Measurements from ENCODE around the gene COX4I2.

The COX4I2 gene

GRCh38 chr20:31663524-31663837 lies 25.8 kb downstream of the COX4I2 start:
- peak overlapping the region in 1 of 2 experiments; percentile 29 for H2BK12ac ChIP-seq (ENCODE audit: low read length in 2 of 2)
- H3K23ac ChIP-seq (ENCODE audit: low read length in 2 of 2) = no peak overlapping the region
- peaks cover 45 to 55% of the 10 kb centered on the region in 2 experiments for H3K36me3 ChIP-seq (ENCODE audit: control insufficient read depth in 1 of 2, insufficient read depth in 2 of 2, low read depth in 1 of 2, low read length in 2 of 2)
- H2AK5ac ChIP-seq (ENCODE audit: low read length, severe bottlenecking) = peak overlapping the region; percentile 21
- no peak overlapping the region for H2BK120ac ChIP-seq (ENCODE audit: low read depth, low read length)
- no peak overlapping the region for H3K4me3 ChIP-seq (ENCODE audit: insufficient read depth in 1 of 2, low read depth in 1 of 2, low read length in 2 of 2)
- H3K4me1 ChIP-seq (ENCODE audit: control insufficient read depth, insufficient read depth, low read depth, low read length) = peaks cover 50% of the 10 kb centered on the region
- peaks cover 15% of the 10 kb centered on the region for H3K79me1 ChIP-seq (replicated peaks; ENCODE audit: low read length, poor library complexity, severe bottlenecking)
- no peak overlapping the region for H3K4me2 ChIP-seq (ENCODE audit: low read length, poor library complexity, severe bottlenecking)
- H3K18ac ChIP-seq (ENCODE audit: low read depth in 1 of 2, low read length in 2 of 2) = peak overlapping the region; percentile 31 to 40
- peak overlapping the region; percentile 56 for H3K9ac ChIP-seq (ENCODE audit: low read length)
- H2BK15ac ChIP-seq (ENCODE audit: low read depth, poor library complexity, severe bottlenecking) = no peak overlapping the region
- H4K91ac ChIP-seq (ENCODE audit: low read length) = no peak overlapping the region
- no peak overlapping the region for H3K4ac ChIP-seq (ENCODE audit: low read depth in 1 of 2, low read length in 2 of 2)
- H3K27ac ChIP-seq (ENCODE audit: low read length, poor library complexity, severe bottlenecking) = peak overlapping the region; percentile 12
- H4K8ac ChIP-seq (ENCODE audit: low read length) = no peak overlapping the region
- H3K14ac ChIP-seq (ENCODE audit: low read length in 2 of 2) = no peak overlapping the region
- no peak overlapping the region for H2BK5ac ChIP-seq (ENCODE audit: low read depth, low read length, poor library complexity, severe bottlenecking)
- H3K27me3 ChIP-seq (ENCODE audit: control insufficient read depth in 1 of 2, insufficient read depth in 1 of 2, low read length in 2 of 2) = no peaks in the 10 kb centered on the region
- H2AFZ ChIP-seq (ENCODE audit: low read depth, low read length) = no peak overlapping the region
- H3K9me3 ChIP-seq (ENCODE audit: control insufficient read depth, low read length) = no peaks in the 10 kb centered on the region
- DNase-seq = no peak
- WGBS = 57% methylated on average over 2 of the region's 2 CpGs

GRCh38 chr20:31663838-31664695 lies 26.4 kb downstream of the COX4I2 start:
- H2AFZ ChIP-seq (ENCODE audit: low read depth, low read length) = no peak overlapping the region
- no peak overlapping the region for H3K4me2 ChIP-seq (ENCODE audit: low read length, poor library complexity, severe bottlenecking)
- H2BK15ac ChIP-seq (ENCODE audit: low read depth, poor library complexity, severe bottlenecking) = no peak overlapping the region
- H4K91ac ChIP-seq (ENCODE audit: low read length) = no peak overlapping the region
- H2BK120ac ChIP-seq (ENCODE audit: low read depth, low read length) = no peak overlapping the region
- WGBS = 59% methylated on average over 9 of the region's 11 CpGs
- H3K27me3 ChIP-seq (ENCODE audit: control insufficient read depth in 1 of 2, insufficient read depth in 1 of 2, low read length in 2 of 2) = no peaks in the 10 kb centered on the region
- H3K36me3 ChIP-seq (ENCODE audit: control insufficient read depth in 1 of 2, insufficient read depth in 2 of 2, low read depth in 1 of 2, low read length in 2 of 2) = peaks cover 49 to 57% of the 10 kb centered on the region in 2 experiments
- DNase-seq = no peak
- H2AK5ac ChIP-seq (ENCODE audit: low read length, severe bottlenecking) = peak overlapping the region; percentile 46
- peak overlapping the region; percentile 57 for H3K9ac ChIP-seq (ENCODE audit: low read length)
- H3K18ac ChIP-seq (ENCODE audit: low read depth in 1 of 2, low read length in 2 of 2) = peak overlapping the region; percentile 15 to 83
- no peak overlapping the region for H3K14ac ChIP-seq (ENCODE audit: low read length in 2 of 2)
- peak overlapping the region in 1 of 2 experiments; percentile 73 for H2BK12ac ChIP-seq (ENCODE audit: low read length in 2 of 2)
- H3K79me1 ChIP-seq (replicated peaks; ENCODE audit: low read length, poor library complexity, severe bottlenecking) = peaks cover 15% of the 10 kb centered on the region
- H3K9me3 ChIP-seq (ENCODE audit: control insufficient read depth, low read length) = no peaks in the 10 kb centered on the region
- H3K4me1 ChIP-seq (ENCODE audit: control insufficient read depth, insufficient read depth, low read depth, low read length) = peaks cover 51% of the 10 kb centered on the region
- H3K4me3 ChIP-seq (ENCODE audit: insufficient read depth in 1 of 2, low read depth in 1 of 2, low read length in 2 of 2) = no peak overlapping the region
- H3K4ac ChIP-seq (ENCODE audit: low read depth in 1 of 2, low read length in 2 of 2) = peak overlapping the region; percentile 50 to 76
- no peak overlapping the region for H3K23ac ChIP-seq (ENCODE audit: low read length in 2 of 2)
- peak overlapping the region; percentile 3 for H4K8ac ChIP-seq (ENCODE audit: low read length)
- peak overlapping the region; percentile 31 for H3K27ac ChIP-seq (ENCODE audit: low read length, poor library complexity, severe bottlenecking)
- no peak overlapping the region for H2BK5ac ChIP-seq (ENCODE audit: low read depth, low read length, poor library complexity, severe bottlenecking)

GRCh38 chr20:31664696-31665354 lies 27.1 kb downstream of the COX4I2 start:
- Histone ChIP-seq H3K4me3 (ENCODE audit: insufficient read depth in 1 of 2, low read depth in 1 of 2, low read length in 2 of 2) (no peak overlapping the region), H3K14ac (ENCODE audit: low read length in 2 of 2) (peak overlapping the region in 1 of 2 experiments; percentile 93), H3K4me1 (ENCODE audit: control insufficient read depth, insufficient read depth, low read depth, low read length) (peaks cover 54% of the 10 kb centered on the region), H2BK5ac (ENCODE audit: low read depth, low read length, poor library complexity, severe bottlenecking) (no peak overlapping the region), H2AK5ac (ENCODE audit: low read length, severe bottlenecking) (peak overlapping the region; percentile 47), H2AFZ (ENCODE audit: low read depth, low read length) (no peak overlapping the region), H3K23ac (ENCODE audit: low read length in 2 of 2) (peak overlapping the region in 1 of 2 experiments; percentile 84), H2BK15ac (ENCODE audit: low read depth, poor library complexity, severe bottlenecking) (no peak overlapping the region), H3K18ac (ENCODE audit: low read depth in 1 of 2, low read length in 2 of 2) (peak overlapping the region; percentile 15 to 83), H3K27ac (ENCODE audit: low read length, poor library complexity, severe bottlenecking) (peak overlapping the region; percentile 31), H3K4me2 (ENCODE audit: low read length, poor library complexity, severe bottlenecking) (no peak overlapping the region), H4K8ac (ENCODE audit: low read length) (peak overlapping the region; percentile 9), H3K9me3 (ENCODE audit: control insufficient read depth, low read length) (no peaks in the 10 kb centered on the region), H3K9ac (ENCODE audit: low read length) (peak overlapping the region; percentile 57), H2BK12ac (ENCODE audit: low read length in 2 of 2) (peak overlapping the region; percentile 6 to 84), H4K91ac (ENCODE audit: low read length) (peak overlapping the region; percentile 77), H2BK120ac (ENCODE audit: low read depth, low read length) (no peak overlapping the region), H3K79me1 (replicated peaks; ENCODE audit: low read length, poor library complexity, severe bottlenecking) (peaks cover 15% of the 10 kb centered on the region), H3K27me3 (ENCODE audit: control insufficient read depth in 1 of 2, insufficient read depth in 1 of 2, low read length in 2 of 2) (no peaks in the 10 kb centered on the region), H3K36me3 (ENCODE audit: control insufficient read depth in 1 of 2, insufficient read depth in 2 of 2, low read depth in 1 of 2, low read length in 2 of 2) (peaks cover 55 to 64% of the 10 kb centered on the region in 2 experiments), H3K4ac (ENCODE audit: low read depth in 1 of 2, low read length in 2 of 2) (peak overlapping the region; percentile 19 to 83)
- 88% methylated on average over 1 of the region's 2 CpGs for WGBS
- no peak for DNase-seq

- Histone ChIP-seq H3K27ac (ENCODE audit: low read length, poor library complexity, severe bottlenecking) (no peak overlapping the region), H3K4me3 (ENCODE audit: insufficient read depth in 1 of 2, low read depth in 1 of 2, low read length in 2 of 2) (no peak overlapping the region), H2BK12ac (ENCODE audit: low read length in 2 of 2) (peak overlapping the region in 1 of 2 experiments; percentile 66), H2AK5ac (ENCODE audit: low read length, severe bottlenecking) (no peak overlapping the region), H3K14ac (ENCODE audit: low read length in 2 of 2) (no peak overlapping the region), H3K4me1 (ENCODE audit: control insufficient read depth, insufficient read depth, low read depth, low read length) (peaks cover 57% of the 10 kb centered on the region), H3K79me1 (replicated peaks; ENCODE audit: low read length, poor library complexity, severe bottlenecking) (peaks cover 15% of the 10 kb centered on the region), H3K23ac (ENCODE audit: low read length in 2 of 2) (no peak overlapping the region), H3K36me3 (ENCODE audit: control insufficient read depth in 1 of 2, insufficient read depth in 2 of 2, low read depth in 1 of 2, low read length in 2 of 2) (peaks cover 63 to 70% of the 10 kb centered on the region in 2 experiments), H4K8ac (ENCODE audit: low read length) (no peak overlapping the region), H3K4ac (ENCODE audit: low read depth in 1 of 2, low read length in 2 of 2) (no peak overlapping the region), H2BK5ac (ENCODE audit: low read depth, low read length, poor library complexity, severe bottlenecking) (no peak overlapping the region), H3K18ac (ENCODE audit: low read depth in 1 of 2, low read length in 2 of 2) (peak overlapping the region in 1 of 2 experiments; percentile 74), H2BK120ac (ENCODE audit: low read depth, low read length) (no peak overlapping the region), H4K91ac (ENCODE audit: low read length) (no peak overlapping the region), H3K4me2 (ENCODE audit: low read length, poor library complexity, severe bottlenecking) (no peak overlapping the region), H3K27me3 (ENCODE audit: control insufficient read depth in 1 of 2, insufficient read depth in 1 of 2, low read length in 2 of 2) (no peaks in the 10 kb centered on the region), H3K9ac (ENCODE audit: low read length) (peak overlapping the region; percentile 57), H3K9me3 (ENCODE audit: control insufficient read depth, low read length) (no peaks in the 10 kb centered on the region), H2BK15ac (ENCODE audit: low read depth, poor library complexity, severe bottlenecking) (no peak overlapping the region), H2AFZ (ENCODE audit: low read depth, low read length) (no peak overlapping the region)
- DNase-seq = no peak
- WGBS = 98% methylated on average over 10 of the region's 10 CpGs
Measured at GRCh38 chr20:31665753-31666152, 28.0 kb downstream of the COX4I2 start.

All from mesenchymal stem cell (in vitro differentiated cells and primary cell).